Natural killer cell treated with Interleukin-12 subunit alpha and Interleukin-12 subunit beta and Interleukin-15 and Interleukin-18, amount 100 ng/mL, for 72 hours (primary cell): Measurements from ENCODE around the gene NSUN2. TPM values are rescaled to one million over a fixed set of nuclear protein-coding genes. Genes with fewer than 3 reads are reported as not detected.

ENCODE experiments used
- ATAC-seq, 2 donors: fragments of 150-1000 bp; cut with Tn5 transposase in 1 of 2; sonication (Bioruptor Pico), chemical (Tn5 transposase) in 1 of 2; 2 replicates each; pipeline ENCODE4 v1.10.0; 2021
- DNase-seq: peaks from one replicate; pipeline ENCODE4 v3.0.0; 2022; ENCODE audit warnings: low spot score
- H3K27ac Mint-ChIP-seq, 2 donors: 1 replicate in 1 of 2; 2 replicates in 1 of 2; pipeline ENCODE4 v1.8.0; 2022; ENCODE audit warnings: mixed read lengths in 2 of 2, mild to moderate bottlenecking in 1 of 2, moderate library complexity in 1 of 2
- H3K27me3 Mint-ChIP-seq, 2 donors: 1 replicate in 1 of 2; 2 replicates in 1 of 2; pipeline ENCODE4 v1.8.0; 2022; ENCODE audit warnings: mixed read lengths in 2 of 2
- H3K36me3 Mint-ChIP-seq: one replicate; pipeline ENCODE4 v1.8.0; 2022; ENCODE audit warnings: mixed read lengths
- H3K4me1 Mint-ChIP-seq, 2 donors: 1 replicate in 1 of 2; 2 replicates in 1 of 2; pipeline ENCODE4 v1.8.0; 2022; ENCODE audit warnings: low read depth in 2 of 2, mixed read lengths in 2 of 2, mild to moderate bottlenecking in 1 of 2
- H3K4me3 Mint-ChIP-seq: one replicate; pipeline ENCODE4 v1.8.0; 2022; ENCODE audit warnings: mixed read lengths
- H3K9me3 Mint-ChIP-seq: 2 replicates; pipeline ENCODE4 v1.8.0; 2022; ENCODE audit warnings: mixed read lengths
- total RNA-seq, 2 donors: library from RNA; stranded (reverse); gene quantifications; one replicate each; pipeline ENCODE4 v1.2.3, GENCODE V29; 2022

The NSUN2 gene
- total RNA-seq, 2 donors from 2014 or later = 111 to 164 TPM

- no peaks in the 10 kb centered on the region for H3K36me3 Mint-ChIP-seq
- H3K9me3 Mint-ChIP-seq = no peaks in the 10 kb centered on the region
- no peak for DNase-seq
- no peak for ATAC-seq
- peaks cover 7 to 14% of the 10 kb centered on the region in 2 donors for H3K27me3 Mint-ChIP-seq
- H3K4me3 Mint-ChIP-seq = no peak overlapping the region
- no peak overlapping the region for H3K27ac Mint-ChIP-seq
- no peaks in the 10 kb centered on the region for H3K4me1 Mint-ChIP-seq
Measured at GRCh38 chr5:6567068-6567467, 65.8 kb downstream of the NSUN2 start.

- H3K4me1 Mint-ChIP-seq = no peaks in the 10 kb centered on the region
- H3K27ac Mint-ChIP-seq = no peak overlapping the region
- no peaks in the 10 kb centered on the region for H3K36me3 Mint-ChIP-seq
- H3K4me3 Mint-ChIP-seq = no peak overlapping the region
- no peak for DNase-seq
- H3K9me3 Mint-ChIP-seq = no peaks in the 10 kb centered on the region
- no peak for ATAC-seq
- peaks cover 13 to 19% of the 10 kb centered on the region in 2 donors for H3K27me3 Mint-ChIP-seq
Measured at GRCh38 chr5:6565492-6565891, 67.4 kb downstream of the NSUN2 start.

GRCh38 chr5:6557807-6558575, 74.9 kb downstream of the NSUN2 start:
- H3K4me1 Mint-ChIP-seq = no peaks in the 10 kb centered on the region
- no peak overlapping the region for H3K4me3 Mint-ChIP-seq
- H3K36me3 Mint-ChIP-seq = no peaks in the 10 kb centered on the region
- H3K27ac Mint-ChIP-seq = no peak overlapping the region
- peaks cover 14 to 16% of the 10 kb centered on the region in 2 donors for H3K27me3 Mint-ChIP-seq
- DNase-seq (no peak), ATAC-seq (no peak)
- H3K9me3 Mint-ChIP-seq = no peaks in the 10 kb centered on the region

- no peak overlapping the region for H3K27ac Mint-ChIP-seq
Measured at GRCh38 chr5:6556802-6557102, 76.1 kb downstream of the NSUN2 start.

GRCh38 chr5:6556089-6556801, 76.6 kb downstream of the NSUN2 start:
- H3K27me3 Mint-ChIP-seq = peaks cover 13 to 15% of the 10 kb centered on the region in 2 donors
- H3K36me3 Mint-ChIP-seq = no peaks in the 10 kb centered on the region
- H3K4me3 Mint-ChIP-seq = no peak overlapping the region
- no peak for ATAC-seq
- no peaks in the 10 kb centered on the region for H3K9me3 Mint-ChIP-seq
- no peak overlapping the region for H3K27ac Mint-ChIP-seq
- DNase-seq = no peak
- no peaks in the 10 kb centered on the region for H3K4me1 Mint-ChIP-seq

More at GRCh38 chr5:6556802-6557102, 76.1 kb downstream of the NSUN2 start:
- Mint-ChIP-seq H3K4me3 (no peak overlapping the region), H3K27me3 (peaks cover 14 to 16% of the 10 kb centered on the region in 2 donors), H3K36me3 (no peaks in the 10 kb centered on the region), H3K9me3 (no peaks in the 10 kb centered on the region), H3K4me1 (no peaks in the 10 kb centered on the region)
- ATAC-seq (no peak), DNase-seq (no peak)

GRCh38 chr5:6554812-6555211, 78.0 kb downstream of the NSUN2 start:
- no peak for DNase-seq
- no peaks in the 10 kb centered on the region for H3K36me3 Mint-ChIP-seq
- no peaks in the 10 kb centered on the region for H3K4me1 Mint-ChIP-seq
- H3K27ac Mint-ChIP-seq = no peak overlapping the region
- H3K27me3 Mint-ChIP-seq = peaks cover 9% of the 10 kb centered on the region in 2 donors
- ATAC-seq = no peak
- no peaks in the 10 kb centered on the region for H3K9me3 Mint-ChIP-seq
- no peak overlapping the region for H3K4me3 Mint-ChIP-seq

GRCh38 chr5:6553972-6554371, 78.9 kb downstream of the NSUN2 start:
- Mint-ChIP-seq H3K4me3 (no peak overlapping the region), H3K27ac (no peak overlapping the region), H3K27me3 (peaks cover 9% of the 10 kb centered on the region in 2 donors), H3K36me3 (no peaks in the 10 kb centered on the region), H3K9me3 (no peaks in the 10 kb centered on the region), H3K4me1 (no peaks in the 10 kb centered on the region)
- ATAC-seq (no peak), DNase-seq (no peak)

- H3K27me3 Mint-ChIP-seq = peaks cover 9 to 10% of the 10 kb centered on the region in 2 donors
- no peaks in the 10 kb centered on the region for H3K36me3 Mint-ChIP-seq
- no peak for DNase-seq
- ATAC-seq = no peak
- no peak overlapping the region for H3K27ac Mint-ChIP-seq
- H3K9me3 Mint-ChIP-seq = no peaks in the 10 kb centered on the region
- H3K4me3 Mint-ChIP-seq = no peak overlapping the region
- no peaks in the 10 kb centered on the region for H3K4me1 Mint-ChIP-seq
Measured at GRCh38 chr5:6552612-6553011, 80.2 kb downstream of the NSUN2 start.

- DNase-seq = no peak
- H3K36me3 Mint-ChIP-seq = no peaks in the 10 kb centered on the region
- H3K27ac Mint-ChIP-seq = no peak overlapping the region
- no peak for ATAC-seq
- no peaks in the 10 kb centered on the region for H3K4me1 Mint-ChIP-seq
- H3K9me3 Mint-ChIP-seq = no peaks in the 10 kb centered on the region
- H3K4me3 Mint-ChIP-seq = no peak overlapping the region
- H3K27me3 Mint-ChIP-seq = peaks cover 12 to 16% of the 10 kb centered on the region in 2 donors
Measured at GRCh38 chr5:6551955-6552313, 80.9 kb downstream of the NSUN2 start.

GRCh38 chr5:6551287-6551954, 81.4 kb downstream of the NSUN2 start:
- no peak for DNase-seq
- Mint-ChIP-seq H3K4me3 (no peak overlapping the region), H3K4me1 (no peaks in the 10 kb centered on the region), H3K9me3 (no peaks in the 10 kb centered on the region), H3K27ac (no peak overlapping the region), H3K27me3 (peaks cover 12 to 16% of the 10 kb centered on the region in 2 donors), H3K36me3 (no peaks in the 10 kb centered on the region)
- no peak for ATAC-seq

- Mint-ChIP-seq H3K4me3 (no peak overlapping the region), H3K9me3 (no peaks in the 10 kb centered on the region), H3K36me3 (no peaks in the 10 kb centered on the region), H3K27ac (no peak overlapping the region), H3K4me1 (no peaks in the 10 kb centered on the region), H3K27me3 (peaks cover 5 to 13% of the 10 kb centered on the region in 2 donors)
- DNase-seq = no peak
- ATAC-seq = no peak
Measured at GRCh38 chr5:6550628-6551027, 82.2 kb downstream of the NSUN2 start.

Other genes starting within 250 kb of the NSUN2 start
- gene UBE2QL1, start 184.2 kb downstream of the NSUN2 start, total RNA-seq = not detected
- gene SRD5A1, start 396 bp upstream of the NSUN2 start, total RNA-seq = 10 to 100 TPM in 1 of 2 donors, 1 to 10 TPM in 1; 7.2 to 14.6 TPM
- 10 to 100 TPM; 37.8 to 69.9 TPM for gene TENT4A, start 80.4 kb upstream of the NSUN2 start, total RNA-seq